GM19328 (cell line): ENCODE measurements around the gene SGCD.
"Not testable (repeated sequence)": the region's sequence is repeated elsewhere in the genome, so short reads cannot be mapped to it uniquely, and the experiment has no call there.

Experiments used
- ATAC-seq: cut with Tn5 transposase; IDR thresholded peaks from one replicate; pipeline ENCODE4 v1.9.1; 2021; ENCODE audit warnings: mild to moderate bottlenecking, moderate library complexity; ENCODE audit not compliant: unreplicated experiment

SGCD gene

GRCh38 chr5:156552855-156553358, 225.9 kb downstream of the SGCD start:
- ATAC-seq, result no peak

- no peak for ATAC-seq
These were observed 229.9 kb downstream of the SGCD start for GRCh38 chr5:156556666-156557406.

- ATAC-seq, result no peak
These were observed 233.0 kb downstream of the SGCD start for GRCh38 chr5:156560002-156560401.

GRCh38 chr5:156561651-156562050, 234.7 kb downstream of the SGCD start:
- ATAC-seq, result no peak

GRCh38 chr5:156570615-156571014, 243.7 kb downstream of the SGCD start:
- ATAC-seq, result no peak

- ATAC-seq, result no peak
These were observed 254.8 kb downstream of the SGCD start for GRCh38 chr5:156581725-156582124.

- no peak for ATAC-seq
These were observed 255.2 kb downstream of the SGCD start for GRCh38 chr5:156582193-156582598.

GRCh38 chr5:156584871-156585270, 257.9 kb downstream of the SGCD start:
- no peak for ATAC-seq

- ATAC-seq, result no peak
These were observed 259.0 kb downstream of the SGCD start for GRCh38 chr5:156585999-156586398.

GRCh38 chr5:156587012-156587411, 260.0 kb downstream of the SGCD start:
- no peak for ATAC-seq

GRCh38 chr5:156588306-156588705, 261.3 kb downstream of the SGCD start:
- no peak for ATAC-seq

- no peak for ATAC-seq
These were observed 262.4 kb downstream of the SGCD start for GRCh38 chr5:156589104-156589945.

GRCh38 chr5:156589946-156590216, 262.9 kb downstream of the SGCD start:
- ATAC-seq, result no peak

- ATAC-seq, result no peak
These were observed 264.0 kb downstream of the SGCD start for GRCh38 chr5:156590978-156591377.

GRCh38 chr5:156591631-156592030, 264.7 kb downstream of the SGCD start:
- no peak for ATAC-seq

GRCh38 chr5:156593546-156593945, 266.6 kb downstream of the SGCD start:
- ATAC-seq, result no peak

- no peak for ATAC-seq
These were observed 267.4 kb downstream of the SGCD start for GRCh38 chr5:156594406-156594805.

GRCh38 chr5:156595132-156595787, 268.3 kb downstream of the SGCD start:
- no peak for ATAC-seq

- ATAC-seq, result no peak
These were observed 270.3 kb downstream of the SGCD start for GRCh38 chr5:156597276-156597675.

- ATAC-seq, result no peak
These were observed 272.0 kb downstream of the SGCD start for GRCh38 chr5:156598964-156599363.

- ATAC-seq, result not testable (repeated sequence)
These were observed 283.6 kb downstream of the SGCD start for GRCh38 chr5:156610582-156610981.

GRCh38 chr5:156615901-156616300, 288.9 kb downstream of the SGCD start:
- ATAC-seq, result no peak
